Activated CD4-positive, alpha-beta T cell treated with anti-CD3 and anti-CD28 coated beads, Interleukin-2, amount 10 ng/mL, durations not matched to agents 7 days and 5 days (primary cell): ENCODE data around the gene HDAC5. TPM values are rescaled to one million over a fixed set of nuclear protein-coding genes. Genes with fewer than 3 reads are reported as not detected.

ENCODE experiments used
- CTCF ChIA-PET: fragments of 350-600 bp; sonication (Branson Sonifier 250); formaldehyde crosslinking; loops from one replicate; lab custom pipeline; 2021; ENCODE audit warnings: antibody characterized with exemption; lab: Charles Lee
- POLR2A ChIA-PET: fragments of 350-600 bp; sonication (Branson Sonifier 250); formaldehyde crosslinking; loops from one replicate; lab custom pipeline; 2021; ENCODE audit warnings: antibody characterized with exemption; lab: Charles Lee
- DNase-seq: peaks from one replicate; pipeline ENCODE4 v3.0.0-alpha.2; 2020
- H3K27ac Mint-ChIP-seq: one replicate; pipeline ENCODE4 v1.8.0; 2021; ENCODE audit warnings: mild to moderate bottlenecking, moderate library complexity, mixed read lengths
- H3K27me3 Mint-ChIP-seq: one replicate; pipeline ENCODE4 v1.8.0; 2021; ENCODE audit warnings: mixed read lengths
- H3K36me3 Mint-ChIP-seq: one replicate; pipeline ENCODE4 v1.8.0; 2021; ENCODE audit warnings: low read depth, mixed read lengths
- H3K4me1 Mint-ChIP-seq: one replicate; pipeline ENCODE4 v1.8.0; 2021; ENCODE audit warnings: mixed read lengths
- H3K4me3 Mint-ChIP-seq: one replicate; pipeline ENCODE4 v1.8.0; 2021; ENCODE audit warnings: mild to moderate bottlenecking, moderate library complexity, mixed read lengths
- H3K9me3 Mint-ChIP-seq: one replicate; pipeline ENCODE4 v1.8.0; 2021; ENCODE audit warnings: mixed read lengths
- total RNA-seq, 2 experiments: library from RNA; stranded (reverse); gene quantifications; one replicate each; pipeline ENCODE4 v1.2.3, GENCODE V29; 2021

HDAC5 gene
- total RNA-seq, 2 experiments from 2014 or later = 27.0 to 32.3 TPM

DNA sequence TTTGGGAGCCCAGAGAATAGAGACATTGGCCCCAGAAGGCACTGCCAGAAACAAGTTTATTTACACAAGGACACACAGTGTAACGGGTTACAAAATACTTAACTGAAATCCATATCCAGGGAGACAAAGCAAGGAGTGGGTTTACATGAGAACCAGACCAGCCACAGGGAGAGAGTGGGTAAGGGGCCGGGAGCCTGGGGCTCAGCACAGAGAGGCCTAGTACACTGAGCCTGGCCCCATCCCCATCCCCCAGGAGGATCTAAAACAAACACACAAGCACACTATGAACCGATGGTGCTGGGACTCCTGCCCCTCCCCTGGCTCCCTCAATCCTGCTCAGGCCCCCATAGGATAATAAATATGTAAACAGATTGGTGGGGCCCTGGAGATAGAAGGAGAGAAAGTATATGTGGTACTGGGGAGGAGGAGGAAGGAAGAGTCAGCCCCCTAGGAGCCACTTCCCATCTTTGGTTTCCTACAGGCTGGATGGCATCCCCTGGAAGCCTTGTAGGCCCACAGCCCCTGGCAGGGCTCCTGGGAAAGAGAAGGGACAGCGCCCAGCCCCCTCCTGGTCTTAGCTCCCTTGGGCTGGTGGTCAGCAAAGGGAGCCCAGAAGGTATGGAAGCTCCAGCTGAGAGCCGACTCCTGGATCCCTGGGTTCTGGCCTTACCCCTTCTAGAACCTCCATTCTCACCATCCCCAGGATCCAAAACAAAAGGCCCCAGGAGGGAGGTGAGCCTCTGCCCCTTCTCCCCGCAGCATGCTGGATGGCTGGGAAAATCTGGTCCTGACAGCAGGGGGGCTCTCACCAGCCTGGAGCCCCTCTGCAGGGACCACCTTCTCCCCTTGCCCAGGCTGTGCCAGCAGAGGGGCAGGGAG lies 46.5 kb downstream of the HDAC5 start:
- POLR2A ChIA-PET = no interaction called here
- Mint-ChIP-seq H3K27ac (no peak overlapping the region), H3K4me3 (no peak overlapping the region), H3K27me3 (no peaks in the 10 kb centered on the region), H3K9me3 (no peaks in the 10 kb centered on the region), H3K36me3 (peaks cover 3% of the 10 kb centered on the region), H3K4me1 (peaks cover 6% of the 10 kb centered on the region)
- CTCF ChIA-PET = no interaction called here
- no peak for DNase-seq

DNA sequence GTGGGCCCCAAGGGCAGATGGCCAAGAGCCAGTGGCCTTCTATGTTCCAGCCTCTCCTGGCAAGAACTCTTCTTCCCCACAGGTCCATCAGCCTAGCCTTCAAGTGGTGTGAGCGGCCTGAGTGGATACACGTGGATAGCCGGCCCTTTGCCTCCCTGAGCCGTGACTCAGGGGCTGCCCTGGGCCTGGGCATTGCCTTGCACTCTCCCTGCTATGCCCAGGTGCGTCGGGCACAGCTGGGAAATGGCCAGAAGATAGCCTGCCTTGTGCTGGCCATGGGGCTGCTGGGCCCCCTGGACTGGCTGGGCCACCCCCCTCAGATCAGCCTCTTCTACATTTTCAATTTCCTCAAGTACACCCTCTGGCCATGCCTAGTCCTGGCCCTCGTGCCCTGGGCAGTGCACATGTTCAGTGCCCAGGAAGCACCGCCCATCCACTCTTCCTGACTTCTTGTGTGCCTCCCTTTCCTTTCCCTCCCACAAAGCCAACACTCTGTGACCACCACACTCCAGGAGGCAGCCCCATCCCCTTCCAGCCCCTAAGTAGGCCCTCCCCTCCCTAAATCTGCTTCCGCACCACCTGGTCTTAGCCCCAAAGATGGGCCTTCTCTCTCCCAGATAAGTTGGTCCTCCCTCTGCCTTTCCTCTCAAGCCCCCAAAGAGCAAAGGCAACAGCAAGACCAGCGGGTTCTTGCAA lies 47.7 kb downstream of the HDAC5 start:
- Mint-ChIP-seq H3K27ac (no peak overlapping the region), H3K36me3 (peaks cover 3% of the 10 kb centered on the region), H3K4me3 (no peak overlapping the region), H3K9me3 (no peaks in the 10 kb centered on the region), H3K4me1 (peaks cover 17% of the 10 kb centered on the region), H3K27me3 (no peaks in the 10 kb centered on the region)
- CTCF ChIA-PET = interaction anchor here (1.4 to 2.1 kb wide), 3 partner anchors 8 to 35 kb away, joined by 3 to 6 read pairs (median 3); no protein-coding TSS in a partner anchor
- POLR2A ChIA-PET = no interaction called here
- DNase-seq = no peak

DNA sequence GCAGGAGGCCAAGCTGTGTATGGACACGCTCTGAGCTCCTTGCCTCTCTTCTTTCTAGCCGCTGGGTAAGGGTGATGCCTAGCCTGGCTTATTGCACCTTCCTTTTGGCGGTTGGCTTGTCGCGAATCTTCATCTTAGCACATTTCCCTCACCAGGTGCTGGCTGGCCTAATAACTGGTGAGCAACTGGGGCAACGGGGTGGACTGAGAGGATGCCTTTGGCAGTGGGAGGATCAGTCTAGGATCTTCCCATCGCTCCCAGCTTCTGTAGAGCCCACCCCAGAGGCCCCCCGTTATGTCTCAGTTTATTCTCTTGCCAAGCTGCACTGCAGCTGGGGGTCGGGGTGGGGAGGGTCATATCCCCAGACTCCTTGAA lies 48.5 kb downstream of the HDAC5 start:
- no peaks in the 10 kb centered on the region for H3K27me3 Mint-ChIP-seq
- no peak overlapping the region for H3K27ac Mint-ChIP-seq
- DNase-seq = no peak
- CTCF ChIA-PET = interaction anchor here (0.6 to 2.1 kb wide), 5 partner anchors 9 to 591 kb away, joined by 3 to 6 read pairs (median 3); partner anchors contain the start of gene DHX8
- H3K4me3 Mint-ChIP-seq = no peak overlapping the region
- H3K36me3 Mint-ChIP-seq = peaks cover 3% of the 10 kb centered on the region
- H3K9me3 Mint-ChIP-seq = no peaks in the 10 kb centered on the region
- H3K4me1 Mint-ChIP-seq = peaks cover 25% of the 10 kb centered on the region
- POLR2A ChIA-PET = no interaction called here

DNA sequence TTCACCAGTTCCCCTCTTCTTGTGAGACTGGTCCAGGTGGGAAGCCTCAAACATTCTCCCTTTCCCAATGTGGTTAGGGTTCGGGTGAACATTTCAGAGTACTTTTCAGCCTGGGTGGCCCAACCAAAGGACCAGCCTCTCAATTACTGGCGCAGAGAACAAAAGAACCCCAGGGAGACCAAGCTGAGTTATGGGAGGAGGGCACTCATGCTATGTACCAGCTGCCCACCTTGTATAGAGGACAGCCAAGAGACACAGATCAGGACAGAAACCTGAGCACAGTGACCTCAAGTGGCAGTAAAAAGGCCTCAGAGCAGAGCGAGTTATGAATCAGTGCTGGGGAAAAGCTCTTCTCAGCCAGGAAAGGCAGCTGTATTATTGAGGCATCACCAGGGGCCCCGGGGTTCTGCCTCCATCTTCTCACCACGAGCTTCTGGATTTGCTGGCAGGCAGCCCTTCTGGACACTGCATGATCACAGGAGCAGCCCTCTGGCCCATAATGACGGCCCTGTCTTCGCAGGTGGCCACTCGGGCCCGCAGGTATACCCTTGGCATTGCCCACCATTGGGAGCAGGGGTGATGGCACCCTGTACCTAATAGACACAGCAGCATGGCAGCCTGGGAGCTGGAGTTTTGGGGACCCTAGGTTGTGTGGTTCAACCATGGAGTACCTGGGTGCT lies 49.1 kb downstream of the HDAC5 start:
- H3K27me3 Mint-ChIP-seq = no peaks in the 10 kb centered on the region
- peaks cover 27% of the 10 kb centered on the region for H3K4me1 Mint-ChIP-seq
- no peak overlapping the region for H3K27ac Mint-ChIP-seq
- DNase-seq = no peak
- no peaks in the 10 kb centered on the region for H3K9me3 Mint-ChIP-seq
- POLR2A ChIA-PET = no interaction called here
- peaks cover 3% of the 10 kb centered on the region for H3K36me3 Mint-ChIP-seq
- H3K4me3 Mint-ChIP-seq = no peak overlapping the region
- CTCF ChIA-PET = interaction anchor here (0.6 to 2.1 kb wide), 5 partner anchors 9 to 590 kb away, joined by 3 to 6 read pairs (median 3); partner anchors contain the start of gene DHX8

DNA sequence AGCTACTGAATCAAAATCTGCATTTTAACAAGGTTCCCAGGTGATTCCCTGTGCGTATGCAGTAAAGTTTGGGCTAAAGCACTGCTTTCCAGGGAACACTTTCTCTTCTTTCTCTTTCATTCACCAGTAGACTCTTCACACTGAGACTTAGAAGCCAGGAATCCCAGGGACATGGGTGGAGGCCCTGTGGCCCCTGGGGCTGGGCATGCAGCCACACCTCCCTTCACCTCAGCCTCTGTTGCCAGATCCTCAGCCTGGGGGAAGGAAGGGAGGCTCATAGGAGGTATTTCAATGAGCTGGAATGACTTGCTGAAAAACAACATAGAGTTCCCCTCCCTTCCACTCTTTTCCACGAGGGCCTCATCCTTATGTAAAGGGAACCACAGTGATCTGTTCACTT lies 51.7 kb downstream of the HDAC5 start:
- Mint-ChIP-seq H3K9me3 (no peaks in the 10 kb centered on the region), H3K4me1 (peaks cover 38% of the 10 kb centered on the region), H3K4me3 (peak overlapping the region; percentile 86), H3K36me3 (peaks cover 3% of the 10 kb centered on the region), H3K27me3 (no peaks in the 10 kb centered on the region), H3K27ac (peak overlapping the region; percentile 57)
- ChIA-PET POLR2A (interaction anchor here (0.6 kb wide), 1 partner anchor 23 kb away, joined by 3 read pairs; no protein-coding TSS in a partner anchor), CTCF (no interaction called here)
- no peak for DNase-seq

DNA sequence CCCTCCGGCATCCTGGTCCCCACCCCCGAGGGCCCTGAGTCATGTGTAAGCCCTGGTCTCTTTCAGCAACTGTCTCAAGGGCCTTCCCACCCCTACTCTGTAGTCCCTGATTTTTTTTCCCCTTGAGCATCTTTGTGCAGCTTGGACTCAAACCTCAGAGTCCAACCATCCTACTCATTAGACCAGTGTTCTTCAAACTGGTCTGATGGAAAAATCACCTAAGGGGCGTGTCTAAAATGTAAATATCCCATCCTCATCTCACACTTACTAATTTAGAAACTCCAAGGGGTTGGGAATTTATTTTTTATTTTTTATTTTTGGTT lies 52.3 kb downstream of the HDAC5 start:
- ChIA-PET CTCF (no interaction called here), POLR2A (no interaction called here)
- Mint-ChIP-seq H3K36me3 (no peaks in the 10 kb centered on the region), H3K9me3 (no peaks in the 10 kb centered on the region), H3K4me1 (peaks cover 41% of the 10 kb centered on the region), H3K4me3 (peak overlapping the region; percentile 86), H3K27ac (peak overlapping the region; percentile 95), H3K27me3 (no peaks in the 10 kb centered on the region)
- no peak for DNase-seq

DNA sequence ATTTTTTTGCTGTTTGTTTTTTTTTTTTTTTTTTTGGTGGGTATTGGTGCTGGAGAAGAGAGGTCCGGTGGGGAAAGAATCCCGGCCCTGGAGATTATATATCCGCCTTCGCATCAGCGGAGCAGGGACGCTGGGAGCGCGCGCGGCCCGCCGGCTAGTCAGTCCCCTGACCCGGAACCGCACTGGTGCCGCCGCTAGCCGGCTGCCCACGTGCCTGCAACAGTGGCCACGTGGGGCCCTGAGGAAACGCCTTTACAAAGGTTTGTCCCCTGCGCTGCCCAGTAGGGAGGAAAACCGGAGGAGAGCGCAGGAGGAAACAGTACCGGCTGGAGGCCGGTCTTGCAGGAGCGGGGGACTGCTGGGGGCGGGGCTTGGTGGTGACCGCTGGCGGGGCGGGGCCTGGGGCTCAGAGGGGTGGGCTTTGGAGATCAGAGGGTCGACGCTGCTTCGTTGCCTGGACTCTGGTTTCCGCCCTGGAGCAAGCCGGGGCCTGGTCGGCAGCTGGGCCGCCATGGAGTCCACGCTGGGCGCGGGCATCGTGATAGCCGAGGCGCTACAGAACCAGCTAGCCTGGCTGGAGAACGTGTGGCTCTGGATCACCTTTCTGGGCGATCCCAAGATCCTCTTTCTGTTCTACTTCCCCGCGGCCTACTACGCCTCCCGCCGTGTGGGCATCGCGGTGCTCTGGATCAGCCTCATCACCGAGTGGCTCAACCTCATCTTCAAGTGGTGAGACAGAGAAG lies 52.8 kb downstream of the HDAC5 start, which contains the start of gene G6PC3:
Gene G6PC3 (plus strand): TSS at position 281 of the 743 bp plus-strand sequence. CDS start 231 bp downstream, at position 512.
- Mint-ChIP-seq H3K4me3 (peak within 1 kb of the TSS; percentile 86), H3K27me3 (no peaks in the 10 kb centered on the region), H3K9me3 (no peaks in the 10 kb centered on the region), H3K36me3 (peaks cover 3% of the 10 kb centered on the region), H3K4me1 (peaks cover 44% of the 10 kb centered on the region), H3K27ac (peak within 1 kb of the TSS; percentile 95)
- ChIA-PET CTCF (no interaction called here), POLR2A (no interaction called here)
- peak; percentile 82 for DNase-seq

DNA sequence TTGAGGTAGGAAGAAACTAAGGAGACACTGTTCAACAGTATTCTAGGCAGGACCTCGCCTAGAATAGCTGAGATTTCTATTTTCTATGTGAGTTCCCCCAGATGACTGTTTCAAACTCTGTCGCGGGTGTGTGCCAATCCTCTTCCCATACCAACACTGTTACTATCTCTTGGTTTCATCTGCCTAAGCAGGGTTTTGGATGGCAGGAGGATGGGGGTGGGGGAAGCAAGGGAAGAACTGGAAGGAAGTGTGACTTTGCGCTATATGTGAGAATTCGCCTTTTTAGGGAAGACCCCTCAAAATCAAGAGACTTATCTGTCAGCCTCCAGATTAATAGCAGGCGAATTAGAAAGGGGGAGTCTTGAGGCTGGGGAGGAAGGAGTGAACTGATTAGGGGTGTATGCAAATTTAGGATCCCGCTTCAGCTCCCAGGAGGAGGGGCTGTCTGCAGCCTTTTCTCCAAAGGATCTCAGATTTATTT lies 53.4 kb downstream of the HDAC5 start:
- CTCF ChIA-PET = interaction anchor here (0.7 kb wide), 1 partner anchor 15 kb away, joined by 3 read pairs; no protein-coding TSS in a partner anchor
- peaks cover 48% of the 10 kb centered on the region for H3K4me1 Mint-ChIP-seq
- POLR2A ChIA-PET = no interaction called here

DNA sequence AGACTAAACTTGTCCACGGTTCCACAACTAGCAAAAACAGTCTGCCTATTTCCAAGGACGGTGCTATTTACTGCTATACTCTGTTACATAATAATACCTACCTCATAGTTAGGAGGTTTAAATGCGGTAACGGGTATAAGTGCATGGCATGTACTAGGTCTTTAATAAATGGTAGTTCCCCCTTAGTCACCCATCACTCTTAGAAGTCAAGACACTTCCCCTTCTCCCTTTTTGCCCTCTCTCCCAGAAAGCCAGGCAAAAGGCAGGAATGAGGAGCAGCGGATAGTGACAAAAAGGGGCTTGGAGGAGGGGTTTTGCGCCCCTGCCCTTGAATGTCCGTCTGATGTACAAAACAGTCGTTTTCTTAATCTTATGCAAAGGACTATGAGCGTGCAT lies 55.9 kb downstream of the HDAC5 start:
- no peak for DNase-seq
- peaks cover 20% of the 10 kb centered on the region for H3K36me3 Mint-ChIP-seq
- peaks cover 58% of the 10 kb centered on the region for H3K4me1 Mint-ChIP-seq
- no peaks in the 10 kb centered on the region for H3K9me3 Mint-ChIP-seq
- CTCF ChIA-PET = no interaction called here
- no peaks in the 10 kb centered on the region for H3K27me3 Mint-ChIP-seq
- H3K4me3 Mint-ChIP-seq = peak overlapping the region; percentile 98
- H3K27ac Mint-ChIP-seq = peak overlapping the region; percentile 93
- POLR2A ChIA-PET = no interaction called here

More for the DNA sequence above, 53.4 kb downstream of the HDAC5 start:
- Mint-ChIP-seq H3K36me3 (peaks cover 6% of the 10 kb centered on the region), H3K27ac (peak overlapping the region; percentile 95), H3K9me3 (no peaks in the 10 kb centered on the region), H3K27me3 (no peaks in the 10 kb centered on the region), H3K4me3 (peak overlapping the region; percentile 86)
- DNase-seq = no peak

DNA sequence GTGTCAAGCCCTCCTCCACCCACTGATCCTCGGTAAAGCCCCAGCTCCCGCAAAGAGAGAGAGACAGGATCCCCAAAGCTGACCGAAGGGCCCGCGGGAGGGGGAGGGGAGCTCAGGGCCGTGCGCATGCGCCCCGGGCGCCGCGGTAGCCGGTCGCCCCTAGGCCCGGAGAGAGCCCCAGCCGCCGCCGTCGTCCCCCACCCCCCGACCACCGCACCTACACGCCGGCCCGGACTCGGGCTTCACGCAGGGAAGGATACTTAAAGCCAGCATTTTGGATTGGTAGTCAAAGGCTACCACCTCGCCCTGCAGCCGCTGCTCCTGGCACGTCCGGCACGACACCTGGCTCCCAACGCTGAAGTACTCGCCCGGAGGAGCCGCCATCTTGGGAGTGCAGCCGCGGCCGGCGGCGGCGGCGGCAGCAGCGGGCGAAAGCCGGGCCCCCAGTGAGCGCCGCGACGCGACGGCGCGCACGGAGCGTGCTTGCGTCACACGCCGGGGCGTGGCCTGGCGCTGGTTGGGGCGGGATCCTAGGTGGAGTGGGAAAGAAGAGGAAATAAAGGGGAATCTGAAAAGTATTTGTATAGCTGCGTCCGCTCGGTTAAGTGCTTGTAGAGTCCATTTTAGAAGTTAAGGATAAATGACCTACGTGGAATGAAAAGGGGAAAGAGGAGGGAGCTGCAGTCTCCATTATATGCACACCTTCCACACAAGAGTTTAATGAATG lies 57.1 kb downstream of the HDAC5 start, which contains the start of gene LSM12:
Gene LSM12 (minus strand): TSS at position 468 of the 727 bp plus-strand sequence. CDS start 84 bp downstream, at position 384.
- CTCF ChIA-PET = interaction anchor here (0.6 to 1.4 kb wide), 4 partner anchors 23 to 438 kb away, joined by 3 to 10 read pairs (median 4); no protein-coding TSS in a partner anchor
- Mint-ChIP-seq H3K36me3 (peaks cover 29% of the 10 kb centered on the region), H3K9me3 (no peaks in the 10 kb centered on the region), H3K4me1 (peaks cover 56% of the 10 kb centered on the region), H3K4me3 (peak within 1 kb of the TSS; percentile 98), H3K27me3 (no peaks in the 10 kb centered on the region), H3K27ac (peak within 1 kb of the TSS; percentile 93)
- POLR2A ChIA-PET = interaction anchor here (0.6 kb wide), 2 partner anchors 143 to 487 kb away, joined by 3 to 5 read pairs; no protein-coding TSS in a partner anchor
- DNase-seq = peak; percentile 89

DNA sequence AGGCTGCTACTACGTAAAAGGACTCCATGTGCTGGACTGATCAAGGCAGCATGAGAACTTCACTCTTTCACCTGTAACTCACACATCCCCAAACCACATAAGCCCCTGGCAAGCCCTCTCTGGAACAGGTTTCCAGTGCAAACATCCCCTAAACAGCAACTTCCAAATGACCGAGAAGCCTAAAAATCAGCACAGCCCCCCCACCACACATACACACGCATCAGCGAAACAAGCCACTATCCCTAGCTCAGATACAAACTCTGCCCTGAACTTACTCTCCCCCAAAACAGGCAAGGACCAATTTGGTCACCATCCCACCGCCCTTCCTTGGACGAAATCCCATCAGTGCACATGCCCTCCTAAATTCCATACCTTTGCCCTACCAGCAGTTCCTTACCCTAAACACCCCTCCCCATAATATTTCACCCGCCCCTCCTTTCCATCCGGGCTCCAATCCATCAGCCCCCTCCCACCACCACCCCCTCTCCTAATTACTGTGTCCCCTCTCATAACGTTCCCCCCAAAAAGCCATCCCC lies 57.7 kb downstream of the HDAC5 start:
- no peak for DNase-seq
- H3K9me3 Mint-ChIP-seq = no peaks in the 10 kb centered on the region
- CTCF ChIA-PET = interaction anchor here (0.6 to 1.4 kb wide), 3 partner anchors 23 to 439 kb away, joined by 3 to 10 read pairs (median 5); no protein-coding TSS in a partner anchor
- H3K36me3 Mint-ChIP-seq = peaks cover 32% of the 10 kb centered on the region
- H3K27me3 Mint-ChIP-seq = no peaks in the 10 kb centered on the region
- H3K4me3 Mint-ChIP-seq = peak overlapping the region; percentile 98
- POLR2A ChIA-PET = no interaction called here
- H3K27ac Mint-ChIP-seq = peak overlapping the region; percentile 93
- H3K4me1 Mint-ChIP-seq = peaks cover 53% of the 10 kb centered on the region
